ENCODE measurements around the gene GALE. TPM values are rescaled to one million over a fixed set of nuclear protein-coding genes. Genes with fewer than 3 reads are reported as not detected.

The GALE gene
- total RNA-seq, 1 donor from 2014 or later = 15.9 TPM

DNA sequence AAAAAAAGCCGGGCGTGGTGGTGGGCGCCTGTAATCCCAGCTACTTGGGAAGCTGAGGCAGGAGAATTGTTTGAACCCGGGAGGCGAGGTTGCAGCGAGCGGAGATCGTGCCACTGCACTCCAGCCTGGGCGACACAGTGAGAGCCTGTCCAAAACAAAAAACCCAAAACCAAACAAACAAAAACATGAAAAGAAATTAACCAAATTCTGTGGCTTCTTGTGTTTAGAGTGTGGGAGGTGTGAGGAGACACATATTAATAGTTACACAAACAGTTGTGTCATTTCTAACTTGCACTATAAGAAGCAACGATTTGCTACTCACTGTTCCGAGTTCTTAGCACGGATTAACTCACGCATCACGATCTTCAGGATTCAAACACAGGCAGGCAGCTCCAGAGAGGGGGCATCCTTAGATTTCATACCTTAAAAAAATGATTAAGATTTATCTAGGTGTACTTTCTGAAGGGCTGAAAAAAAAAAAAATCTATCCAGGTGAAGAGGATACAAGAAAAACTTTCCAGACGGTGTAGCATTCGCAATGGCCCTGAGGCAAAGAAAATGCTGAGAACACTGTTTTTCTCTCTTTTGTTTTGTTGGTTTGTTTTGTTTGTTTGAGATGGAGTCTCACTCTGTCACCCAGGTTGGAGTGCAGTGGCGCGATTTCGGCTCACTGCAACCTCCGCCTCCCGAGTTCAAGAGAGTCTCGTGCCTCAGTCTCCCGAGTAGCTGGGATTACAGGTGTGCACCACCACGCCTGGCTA is 25.4 kb upstream of the GALE start:
- CTCF ChIA-PET = interaction anchor here (0.6 to 4.9 kb wide), 3 partner anchors 15 to 91 kb away, joined by 3 to 36 read pairs (median 6); no protein-coding TSS in a partner anchor
- no peak for TF ChIP-seq CTCF (IDR thresholded peaks at IDR 0.05)
- POLR2A ChIA-PET = interaction anchor here (0.6 to 3.8 kb wide), 30 partner anchors 9 to 1513 kb away, joined by 3 to 44 read pairs (median 5); partner anchors contain the start of genes CNR2, GALE, PITHD1 and PNRC2
- Mint-ChIP-seq H3K9me3 (no peaks in the 10 kb centered on the region), H3K36me3 (ENCODE audit: low read depth) (peaks cover 5% of the 10 kb centered on the region), H3K27ac (peak overlapping the region; percentile 95), H3K27me3 (no peaks in the 10 kb centered on the region), H3K4me3 (peak overlapping the region; percentile 96), H3K4me1 (peaks cover 20% of the 10 kb centered on the region)
- intact Hi-C loops (cut with micrococcal nuclease) = loop anchor here (1.0 kb wide), 5 partner anchors 12 to 90 kb away; partner anchors contain the start of genes FUCA1 and GALE
- DNase-seq = no peak
- ATAC-seq (ENCODE audit: low read depth) = peak; percentile 27

DNA sequence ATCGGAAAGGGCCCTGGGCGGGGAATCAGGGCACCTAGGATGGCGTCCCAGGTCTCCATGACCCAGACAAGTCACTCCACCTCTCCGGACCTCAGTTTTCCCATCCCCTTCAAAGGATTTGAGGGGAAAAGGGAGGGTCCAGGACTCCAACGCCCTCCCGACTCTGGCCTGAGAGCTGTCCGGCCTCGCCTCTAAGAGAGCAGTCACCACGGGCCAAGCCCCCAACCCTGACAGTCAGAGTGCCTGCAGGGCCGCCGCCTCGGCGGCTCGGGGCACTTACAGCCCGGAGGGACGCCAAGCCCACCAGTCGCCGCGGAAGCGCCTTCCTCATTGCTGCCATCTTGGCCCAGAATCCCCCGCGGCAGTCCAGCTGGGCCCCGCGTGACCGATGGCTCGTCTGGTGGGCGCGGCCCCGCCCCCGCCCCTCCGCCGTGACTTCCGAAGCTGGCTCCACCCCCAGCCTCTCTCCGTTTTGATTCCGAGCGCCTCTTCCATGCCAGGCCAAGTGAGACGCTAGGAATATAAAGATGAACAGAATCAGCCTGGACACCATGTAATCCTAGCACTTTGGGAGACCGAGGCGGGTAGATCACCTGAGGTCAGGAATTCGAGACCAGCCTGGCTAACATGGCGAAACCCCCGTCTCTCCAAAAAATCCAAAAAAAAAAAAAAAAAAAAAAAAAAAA is 24.7 kb upstream of the GALE start, which contains the start of gene HMGCL:
TSS of gene HMGCL (minus strand) at position 354 of the 686 bp plus-strand sequence. CDS start at position 340, 14 bp downstream.
- intact Hi-C loops (cut with micrococcal nuclease) = loop anchor here (1.0 kb wide), 5 partner anchors 13 to 91 kb away; partner anchors contain the start of genes FUCA1 and GALE
- ATAC-seq (ENCODE audit: low read depth) (peak; percentile 95), DNase-seq (peak; percentile 81)
- H3K27ac Mint-ChIP-seq = peak within 1 kb of the TSS; percentile 95
- H3K4me1 Mint-ChIP-seq = peaks cover 20% of the 10 kb centered on the region
- H3K9me3 Mint-ChIP-seq = no peaks in the 10 kb centered on the region
- H3K4me3 Mint-ChIP-seq = peak within 1 kb of the TSS; percentile 96
- no peaks in the 10 kb centered on the region for H3K27me3 Mint-ChIP-seq
- ChIA-PET POLR2A (interaction anchor here (0.6 to 3.8 kb wide), 32 partner anchors 9 to 1514 kb away, joined by 3 to 44 read pairs (median 5); partner anchors contain the start of genes CNR2, GALE, LYPLA2 and PITHD1), CTCF (interaction anchor here (0.6 to 4.9 kb wide), 4 partner anchors 14 to 92 kb away, joined by 3 to 36 read pairs (median 4); no protein-coding TSS in a partner anchor)
- H3K36me3 Mint-ChIP-seq (ENCODE audit: low read depth) = peaks cover 8% of the 10 kb centered on the region
- TF ChIP-seq CTCF (IDR thresholded peaks at IDR 0.05) = no peak

GRCh38 chr1:23824711-23825075 is 24.1 kb upstream of the GALE start:
- peak overlapping the region; percentile 96 for H3K4me3 Mint-ChIP-seq
- H3K9me3 Mint-ChIP-seq = no peaks in the 10 kb centered on the region
- CTCF ChIA-PET = interaction anchor here (0.9 to 4.9 kb wide), 3 partner anchors 14 to 92 kb away, joined by 3 to 36 read pairs (median 6); no protein-coding TSS in a partner anchor
- peak overlapping the region; percentile 95 for H3K27ac Mint-ChIP-seq
- DNase-seq = no peak
- ATAC-seq (ENCODE audit: low read depth) = no peak
- POLR2A ChIA-PET = interaction anchor here (0.6 to 3.8 kb wide), 19 partner anchors 8 to 135 kb away, joined by 3 to 44 read pairs (median 6); partner anchors contain the start of genes CNR2, GALE, LYPLA2 and PITHD1
- no peak for TF ChIP-seq CTCF (IDR thresholded peaks at IDR 0.05)
- intact Hi-C loops (cut with micrococcal nuclease) = loop anchor here (1.0 kb wide), 5 partner anchors 13 to 92 kb away; partner anchors contain the start of genes FUCA1 and GALE
- peaks cover 20% of the 10 kb centered on the region for H3K4me1 Mint-ChIP-seq
- H3K36me3 Mint-ChIP-seq (ENCODE audit: low read depth) = peaks cover 9% of the 10 kb centered on the region
- H3K27me3 Mint-ChIP-seq = no peaks in the 10 kb centered on the region

DNA sequence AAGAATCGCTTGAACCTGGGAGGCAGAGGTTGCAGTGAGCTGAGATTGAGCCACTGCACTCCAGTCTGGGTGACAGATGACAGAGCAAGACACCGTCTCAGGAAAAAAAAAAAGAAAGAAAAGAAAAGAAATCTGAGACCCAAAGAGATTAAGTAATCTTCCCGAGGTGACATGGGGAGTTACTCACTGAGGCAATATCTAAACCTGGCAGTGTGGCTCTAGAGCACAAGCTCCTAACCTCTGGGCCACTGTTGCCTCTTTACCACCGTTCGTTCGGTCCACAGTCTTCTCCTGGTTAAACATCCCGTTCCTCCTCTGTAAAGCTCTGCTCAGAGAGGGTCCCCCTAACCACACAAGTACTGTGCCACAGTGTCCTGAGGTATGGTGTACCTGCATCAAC is 23.2 kb upstream of the GALE start:
- CTCF ChIA-PET = interaction anchor here (4.9 kb wide), 1 partner anchor 13 kb away, joined by 36 read pairs; no protein-coding TSS in a partner anchor
- Mint-ChIP-seq H3K27me3 (no peaks in the 10 kb centered on the region), H3K27ac (peak overlapping the region; percentile 12), H3K4me3 (peak overlapping the region; percentile 96), H3K4me1 (peaks cover 20% of the 10 kb centered on the region), H3K36me3 (ENCODE audit: low read depth) (peaks cover 9% of the 10 kb centered on the region), H3K9me3 (no peaks in the 10 kb centered on the region)
- no peak for DNase-seq
- intact Hi-C loops (cut with micrococcal nuclease) = no loop called here
- ATAC-seq (ENCODE audit: low read depth) = no peak
- POLR2A ChIA-PET = interaction anchor here (1.4 to 3.8 kb wide), 4 partner anchors 12 to 86 kb away, joined by 5 to 44 read pairs (median 35); partner anchors contain the start of genes GALE and LYPLA2
- TF ChIP-seq CTCF (IDR thresholded peaks at IDR 0.05) = no peak
